Measurements from ENCODE around the gene ALDH3B2. TPM values are rescaled to one million over a fixed set of nuclear protein-coding genes. Genes with fewer than 3 reads are reported as not detected.

ALDH3B2 gene
- total and polyA plus RNA-seq, 2 donors from 2014 or later, result 1.6 to 2.1 TPM

- Histone ChIP-seq H3K9me3 (ENCODE audit: control insufficient read depth in 2 of 3, insufficient read depth in 1 of 3, low read length in 3 of 3) (peaks cover 0 to 4% (median 0%) of the 10 kb centered on the region in 3 donors), H3K27ac (ENCODE audit: low read depth in 2 of 2, low read length in 2 of 2) (no peak overlapping the region), H3K4me3 (ENCODE audit: low read length in 3 of 3) (no peak overlapping the region), H3K27me3 (ENCODE audit: control insufficient read depth, insufficient read depth, low read length) (no peaks in the 10 kb centered on the region), H3K9ac (ENCODE audit: low read length in 3 of 3) (no peak overlapping the region), H3K4me1 (ENCODE audit: control insufficient read depth in 2 of 3, insufficient read depth in 2 of 3, low read depth in 1 of 3, low read length in 3 of 3) (no peaks in the 10 kb centered on the region), H3K36me3 (ENCODE audit: control insufficient read depth in 2 of 3, insufficient read depth in 3 of 3, low read length in 3 of 3) (no peaks in the 10 kb centered on the region)
- no peak for FAIRE-seq
- no peak for TF ChIP-seq CTCF (IDR thresholded peaks at IDR 0.05; ENCODE audit: borderline replicate concordance, extremely low read depth, insufficient read depth)
- DNase-seq, result no peak
- intact Hi-C loops (cut with DNase I), result no loop called here
Measured at GRCh38 chr11:67695606-67696005, 21.2 kb upstream of the ALDH3B2 start.

DNA sequence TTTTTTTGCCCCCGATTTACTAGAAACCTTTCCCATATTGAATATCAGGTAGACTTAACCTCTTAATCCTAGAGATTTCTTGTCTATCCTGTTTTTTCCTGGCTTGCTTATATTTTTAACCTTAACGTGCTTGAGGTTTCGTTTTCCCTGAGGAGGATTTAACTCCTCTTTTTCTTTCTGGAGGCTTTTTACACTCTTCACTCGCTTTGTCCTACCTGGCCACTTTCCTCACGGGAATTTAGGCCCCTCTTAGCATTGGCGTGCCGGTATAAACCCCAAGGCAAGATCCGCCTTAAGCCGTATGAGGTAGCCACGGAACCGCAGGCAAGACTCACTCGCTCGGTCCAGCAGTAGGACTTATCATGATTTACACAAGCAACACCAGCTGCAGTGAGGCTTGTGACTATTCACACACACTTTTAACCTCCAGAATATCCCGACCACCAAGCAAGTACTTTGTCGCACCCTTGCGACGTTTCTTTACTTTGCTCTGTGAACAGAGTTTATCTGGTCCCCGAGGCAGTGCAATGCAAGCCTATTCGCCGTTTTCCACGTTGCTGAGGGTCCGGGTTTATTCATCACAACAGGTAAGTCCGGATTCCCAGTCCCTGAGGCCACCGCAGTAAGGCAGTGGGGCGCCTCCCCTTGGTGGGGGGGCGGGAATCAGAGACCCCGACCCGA is 20.6 kb upstream of the ALDH3B2 start:
- FAIRE-seq (no peak), DNase-seq (no peak)
- no peaks in the 10 kb centered on the region for H3K27me3 ChIP-seq (ENCODE audit: control insufficient read depth, insufficient read depth, low read length)
- no peak for TF ChIP-seq CTCF (IDR thresholded peaks at IDR 0.05; ENCODE audit: borderline replicate concordance, extremely low read depth, insufficient read depth)
- H3K4me1 ChIP-seq (ENCODE audit: control insufficient read depth in 2 of 3, insufficient read depth in 2 of 3, low read depth in 1 of 3, low read length in 3 of 3), result no peaks in the 10 kb centered on the region
- H3K4me3 ChIP-seq (ENCODE audit: low read length in 3 of 3), result no peak overlapping the region
- intact Hi-C loops (cut with DNase I), result no loop called here
- no peak overlapping the region for H3K27ac ChIP-seq (ENCODE audit: low read depth in 2 of 2, low read length in 2 of 2)
- no peaks in the 10 kb centered on the region for H3K36me3 ChIP-seq (ENCODE audit: control insufficient read depth in 2 of 3, insufficient read depth in 3 of 3, low read length in 3 of 3)
- peaks cover 0 to 4% (median 0%) of the 10 kb centered on the region in 3 donors for H3K9me3 ChIP-seq (ENCODE audit: control insufficient read depth in 2 of 3, insufficient read depth in 1 of 3, low read length in 3 of 3)
- H3K9ac ChIP-seq (ENCODE audit: low read length in 3 of 3), result no peak overlapping the region

DNA sequence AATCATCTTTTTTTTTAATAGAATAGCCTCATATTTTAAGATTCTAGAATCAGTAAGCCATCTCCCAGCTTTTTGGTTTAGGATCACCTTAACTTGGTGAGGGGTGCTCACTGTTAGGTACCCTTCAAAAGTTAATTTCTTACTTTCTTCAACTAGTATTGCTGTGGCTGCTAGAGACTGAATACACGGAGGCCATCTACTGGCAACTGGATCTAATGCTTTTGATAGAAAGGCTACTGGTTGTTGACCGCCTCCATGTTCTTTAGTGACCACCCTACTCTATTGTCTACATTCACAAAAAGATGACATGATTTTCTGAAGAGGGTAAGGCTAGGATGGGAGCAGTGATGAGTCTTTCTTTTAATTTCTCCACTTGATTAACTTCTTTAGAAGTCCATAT is 16.7 kb upstream of the ALDH3B2 start:
- no peak overlapping the region for H3K27ac ChIP-seq (ENCODE audit: low read depth in 2 of 2, low read length in 2 of 2)
- intact Hi-C loops (cut with DNase I), result no loop called here
- H3K27me3 ChIP-seq (ENCODE audit: control insufficient read depth, insufficient read depth, low read length), result no peaks in the 10 kb centered on the region
- no peaks in the 10 kb centered on the region for H3K36me3 ChIP-seq (ENCODE audit: control insufficient read depth in 2 of 3, insufficient read depth in 3 of 3, low read length in 3 of 3)
- no peaks in the 10 kb centered on the region for H3K4me1 ChIP-seq (ENCODE audit: control insufficient read depth in 2 of 3, insufficient read depth in 2 of 3, low read depth in 1 of 3, low read length in 3 of 3)
- FAIRE-seq, result no peak
- peak; percentile 20 for TF ChIP-seq CTCF (IDR thresholded peaks at IDR 0.05; ENCODE audit: borderline replicate concordance, extremely low read depth, insufficient read depth)
- no peak overlapping the region for H3K9ac ChIP-seq (ENCODE audit: low read length in 3 of 3)
- no peaks in the 10 kb centered on the region for H3K9me3 ChIP-seq (ENCODE audit: control insufficient read depth in 2 of 3, insufficient read depth in 1 of 3, low read length in 3 of 3)
- DNase-seq, result no peak
- no peak overlapping the region for H3K4me3 ChIP-seq (ENCODE audit: low read length in 3 of 3)

GRCh38 chr11:67689178-67689577 is 14.8 kb upstream of the ALDH3B2 start:
- intact Hi-C loops (cut with DNase I), result no loop called here
- H3K4me1 ChIP-seq (ENCODE audit: control insufficient read depth in 2 of 3, insufficient read depth in 2 of 3, low read depth in 1 of 3, low read length in 3 of 3), result no peaks in the 10 kb centered on the region
- FAIRE-seq (no peak), DNase-seq (no peak)
- H3K27ac ChIP-seq (ENCODE audit: low read depth in 2 of 2, low read length in 2 of 2), result no peak overlapping the region
- H3K27me3 ChIP-seq (ENCODE audit: control insufficient read depth, insufficient read depth, low read length), result no peaks in the 10 kb centered on the region
- H3K9me3 ChIP-seq (ENCODE audit: control insufficient read depth in 2 of 3, insufficient read depth in 1 of 3, low read length in 3 of 3), result no peaks in the 10 kb centered on the region
- H3K4me3 ChIP-seq (ENCODE audit: low read length in 3 of 3), result no peak overlapping the region
- TF ChIP-seq CTCF (IDR thresholded peaks at IDR 0.05; ENCODE audit: borderline replicate concordance, extremely low read depth, insufficient read depth), result no peak
- no peaks in the 10 kb centered on the region for H3K36me3 ChIP-seq (ENCODE audit: control insufficient read depth in 2 of 3, insufficient read depth in 3 of 3, low read length in 3 of 3)
- no peak overlapping the region for H3K9ac ChIP-seq (ENCODE audit: low read length in 3 of 3)

Measured in kidney (tissue), 14 donors.